Suprapubic skin (tissue), 4 donors: ENCODE measurements around the gene PROK2.

Source experiments
- CTCF ChIP-seq, 2 donors: fragments of 200-600 bp in 1 of 2; fragments of 450-650 bp in 1 of 2; sonication (generic) in 1 of 2; IDR thresholded peaks; one replicate each; pipeline ENCODE4 v1.5.1; 2016 to 2019; ENCODE audit warnings: antibody characterized with exemption in 2 of 2, mild to moderate bottlenecking in 1 of 2, moderate library complexity in 1 of 2
- EP300 ChIP-seq: sonication (generic); formaldehyde crosslinking; IDR thresholded peaks from one replicate; pipeline ENCODE4 v1.6.1; 2017; ENCODE audit warnings: antibody characterized with exemption
- POLR2A ChIP-seq, 2 donors: fragments of 450-650 bp; IDR thresholded peaks; one replicate each; pipeline ENCODE4 v1.6.1; 2017; ENCODE audit warnings: antibody characterized with exemption in 2 of 2, mild to moderate bottlenecking in 2 of 2, moderate library complexity in 2 of 2
- POLR2AphosphoS5 ChIP-seq, 3 donors: sonication (generic); formaldehyde crosslinking; IDR thresholded peaks; one replicate each; pipeline ENCODE4 v1.6.1; 2017; ENCODE audit warnings: antibody characterized with exemption in 3 of 3

GRCh38 chr3:71734881-71735280 is 50.1 kb downstream of the PROK2 start:
- no peak for TF ChIP-seq CTCF (IDR thresholded peaks at IDR 0.05)
- TF ChIP-seq POLR2A (IDR thresholded peaks at IDR 0.05), result no peak
- TF ChIP-seq EP300, result no peak
- no peak for TF ChIP-seq POLR2AphosphoS5 (IDR thresholded peaks at IDR 0.05)
